ENCODE results near the gene TNFRSF14.

- TF ChIP-seq NR3C1 (IDR thresholded peaks at IDR 0.05) (no peak), CTCF (IDR thresholded peaks at IDR 0.05) (no peak), KDM5A (IDR thresholded peaks at IDR 0.05) (no peak), HOXA7 (CRISPR knock-in tag; IDR thresholded peaks at IDR 0.05) (no peak), BCL3 (IDR thresholded peaks at IDR 0.05) (no peak), FOXS1 (CRISPR knock-in tag; IDR thresholded peaks at IDR 0.05) (no peak), MAZ (IDR thresholded peaks at IDR 0.05; ENCODE audit: borderline replicate concordance, low read depth, low read length) (no peak), NFE2L2 (conservative IDR thresholded peaks at IDR 0.05; ENCODE audit: low read length) (no peak), CBX2 (IDR thresholded peaks at IDR 0.05; ENCODE audit: borderline replicate concordance, low read depth) (no peak)
Observed at GRCh38 chr1:2573250-2573920, 17.2 kb downstream of the TNFRSF14 start.

Measured in A549 (cell line).